NCI-H187 treated with DMSO at 0.1 percent for 48 hours (cell line): ENCODE measurements around the gene VAT1L.
"Not testable (repeated sequence)": the region's sequence is repeated elsewhere in the genome, so short reads cannot be mapped to it uniquely, and the experiment has no call there.

Source experiments
- DNase-seq: peaks from one replicate; lab custom pipeline; 2025; lab: John Stamatoyannopoulos, UW

Gene VAT1L

GRCh38 chr16:77955127-77955526, 166.8 kb downstream of the VAT1L start:
- DNase-seq, result no peak

GRCh38 chr16:77956231-77956630, 167.9 kb downstream of the VAT1L start:
- DNase-seq, result no peak

- DNase-seq, result no peak
These were observed 172.4 kb downstream of the VAT1L start for GRCh38 chr16:77960766-77961165.

- no peak for DNase-seq
These were observed 173.4 kb downstream of the VAT1L start for GRCh38 chr16:77961814-77962213.

GRCh38 chr16:77962689-77963088, 174.3 kb downstream of the VAT1L start:
- no peak for DNase-seq

- no peak for DNase-seq
These were observed 175.1 kb downstream of the VAT1L start for GRCh38 chr16:77963185-77964044.

- DNase-seq, result no peak
These were observed 177.0 kb downstream of the VAT1L start for GRCh38 chr16:77965346-77965745.

GRCh38 chr16:77967054-77967904, 178.9 kb downstream of the VAT1L start:
- no peak for DNase-seq

- DNase-seq, result no peak
These were observed 181.5 kb downstream of the VAT1L start for GRCh38 chr16:77969861-77970260.

GRCh38 chr16:77970371-77970770, 182.0 kb downstream of the VAT1L start:
- no peak for DNase-seq

GRCh38 chr16:77971306-77972061, 183.1 kb downstream of the VAT1L start:
- DNase-seq, result no peak

- DNase-seq, result no peak
These were observed 183.7 kb downstream of the VAT1L start for GRCh38 chr16:77972062-77972392.

GRCh38 chr16:77974883-77975282, 186.5 kb downstream of the VAT1L start:
- no peak for DNase-seq

GRCh38 chr16:77975942-77976341, 187.6 kb downstream of the VAT1L start:
- DNase-seq, result no peak

GRCh38 chr16:77977339-77977738, 189.0 kb downstream of the VAT1L start:
- DNase-seq, result no peak

GRCh38 chr16:77985111-77985510, 196.7 kb downstream of the VAT1L start:
- DNase-seq, result no peak

GRCh38 chr16:77986011-77986740, 197.8 kb downstream of the VAT1L start:
- no peak for DNase-seq

- DNase-seq, result no peak
These were observed 199.4 kb downstream of the VAT1L start for GRCh38 chr16:77987810-77988209.

GRCh38 chr16:77989846-77990245, 201.5 kb downstream of the VAT1L start:
- no peak for DNase-seq

- DNase-seq, result peak; percentile 9
These were observed 203.3 kb downstream of the VAT1L start for GRCh38 chr16:77991701-77992100.

- DNase-seq, result not testable (repeated sequence)
These were observed 204.0 kb downstream of the VAT1L start for GRCh38 chr16:77992381-77992780.
